ENCODE measurements around the gene SQOR.

The SQOR gene

DNA sequence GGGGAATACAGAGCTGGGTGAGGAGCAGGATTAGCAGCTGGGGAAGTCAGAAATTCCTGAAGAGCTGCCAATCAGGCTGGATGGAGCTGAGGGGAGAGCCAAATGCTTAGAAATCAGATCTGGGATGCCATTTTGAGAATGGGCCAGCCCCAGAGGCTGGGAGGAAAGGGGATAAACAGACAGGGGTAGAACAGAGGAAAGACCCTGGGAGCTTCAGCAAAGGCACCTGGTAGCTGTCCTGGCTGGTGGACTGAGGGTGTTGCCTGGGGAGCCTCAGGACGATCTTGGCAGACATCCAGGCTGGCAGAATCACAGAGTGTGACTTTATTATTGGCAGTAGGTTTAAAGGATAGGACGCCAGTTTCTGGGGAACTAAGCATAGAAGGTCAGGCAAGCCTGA is 97.8 kb downstream of the SQOR start:
- H3K36me3 ChIP-seq (ENCODE audit: control insufficient read depth, insufficient read depth, low read length), result no peaks in the 10 kb centered on the region
- H3K27me3 ChIP-seq (ENCODE audit: control insufficient read depth, insufficient read depth, low read length), result no peaks in the 10 kb centered on the region
- H3K4me1 ChIP-seq (ENCODE audit: control insufficient read depth, insufficient read depth, low read length), result peaks cover 14% of the 10 kb centered on the region
- no peak overlapping the region for H3K9ac ChIP-seq (ENCODE audit: low read length)
- H3K27ac ChIP-seq (ENCODE audit: low read depth, low read length), result peak overlapping the region; percentile 75
- no peak overlapping the region for H3K4me3 ChIP-seq (ENCODE audit: low read length)

DNA sequence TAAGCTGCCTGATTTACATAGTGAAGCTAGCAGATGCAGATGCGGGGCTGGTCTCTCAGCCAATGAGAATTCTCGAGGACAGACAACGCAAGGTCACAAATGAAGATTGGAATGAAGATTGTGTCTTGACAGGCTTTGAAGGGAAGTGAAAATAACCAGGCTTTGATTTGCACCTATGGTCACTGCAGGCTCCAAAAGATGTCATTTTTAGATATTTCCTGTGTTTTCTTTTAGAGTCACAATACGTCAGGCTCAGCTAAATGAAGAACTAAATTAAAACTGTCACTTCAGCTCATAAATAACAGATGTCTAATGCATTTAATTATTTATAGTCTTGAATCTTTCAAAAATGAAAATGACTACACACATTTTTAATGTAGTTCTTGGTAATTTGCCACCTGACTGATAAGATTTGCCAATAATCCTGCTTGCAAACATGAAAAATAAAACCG is 99.5 kb downstream of the SQOR start:
- H3K9ac ChIP-seq (ENCODE audit: low read length), result no peak overlapping the region
- no peak overlapping the region for H3K27ac ChIP-seq (ENCODE audit: low read depth, low read length)
- H3K36me3 ChIP-seq (ENCODE audit: control insufficient read depth, insufficient read depth, low read length), result no peaks in the 10 kb centered on the region
- no peaks in the 10 kb centered on the region for H3K27me3 ChIP-seq (ENCODE audit: control insufficient read depth, insufficient read depth, low read length)
- no peak overlapping the region for H3K4me3 ChIP-seq (ENCODE audit: low read length)
- peaks cover 14% of the 10 kb centered on the region for H3K4me1 ChIP-seq (ENCODE audit: control insufficient read depth, insufficient read depth, low read length)
